NCI-H2107 treated with DMSO at 0.1 percent for 48 hours (cell line): ENCODE measurements around the gene PIP5K1B.
A peak's percentile ranks its signal among the peaks of the same experiment; 100 is the strongest.

ENCODE experiments used
- DNase-seq: peaks from one replicate; lab custom pipeline; 2025; ENCODE audit not compliant: unreplicated experiment; lab: John Stamatoyannopoulos, UW

PIP5K1B gene

GRCh38 chr9:68733021-68733405 lies 28.0 kb downstream of the PIP5K1B start:
- no peak for DNase-seq

GRCh38 chr9:68738358-68738757 lies 33.3 kb downstream of the PIP5K1B start:
- DNase-seq, result no peak

DNA sequence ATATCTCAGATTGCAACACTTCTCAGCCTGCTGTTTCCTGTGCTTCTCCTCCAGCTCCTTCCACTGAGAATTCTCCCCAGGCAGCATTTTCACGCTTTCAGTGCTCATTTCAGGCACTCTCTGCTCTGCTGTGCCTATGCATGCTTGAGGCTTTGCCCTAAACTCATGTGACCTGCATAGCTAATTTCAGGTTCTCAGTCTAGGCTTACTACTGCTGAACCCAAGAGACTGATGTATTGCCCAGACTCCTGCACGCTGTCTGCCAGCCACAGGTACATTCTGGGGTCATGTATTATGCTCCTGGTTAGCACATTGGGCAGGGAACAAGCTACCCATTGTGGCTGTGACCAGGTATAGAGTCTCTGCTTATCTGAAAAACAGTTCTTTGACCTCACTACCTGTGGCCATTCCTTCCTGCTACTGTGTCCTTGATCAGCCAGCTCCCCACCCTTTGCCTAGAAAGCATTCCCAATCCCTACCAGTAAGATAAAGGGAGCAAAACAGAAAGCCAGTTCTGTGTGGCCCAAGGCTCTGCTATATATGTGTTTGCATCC lies 34.7 kb downstream of the PIP5K1B start:
- no peak for DNase-seq

GRCh38 chr9:68740561-68740960 lies 35.5 kb downstream of the PIP5K1B start:
- no peak for DNase-seq

DNA sequence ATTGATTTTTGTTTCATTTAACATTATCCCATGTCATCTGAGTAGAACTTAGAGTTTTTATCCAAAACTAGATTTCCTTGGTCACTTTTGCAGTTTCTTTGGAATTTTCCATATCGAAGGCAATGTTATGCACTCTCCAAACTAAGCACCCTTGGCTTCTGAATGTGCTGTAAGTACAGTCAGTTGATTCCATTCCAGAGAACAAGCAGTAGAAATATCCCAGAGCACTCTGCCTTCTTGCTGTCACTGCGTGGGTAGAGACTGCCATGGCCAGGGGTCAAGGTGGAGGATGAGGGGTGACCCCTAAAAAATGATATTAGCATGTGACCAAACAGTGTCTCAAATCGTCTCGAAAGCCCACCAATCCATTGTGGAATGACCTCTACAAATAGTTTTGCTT lies 36.2 kb downstream of the PIP5K1B start:
- no peak for DNase-seq

DNA sequence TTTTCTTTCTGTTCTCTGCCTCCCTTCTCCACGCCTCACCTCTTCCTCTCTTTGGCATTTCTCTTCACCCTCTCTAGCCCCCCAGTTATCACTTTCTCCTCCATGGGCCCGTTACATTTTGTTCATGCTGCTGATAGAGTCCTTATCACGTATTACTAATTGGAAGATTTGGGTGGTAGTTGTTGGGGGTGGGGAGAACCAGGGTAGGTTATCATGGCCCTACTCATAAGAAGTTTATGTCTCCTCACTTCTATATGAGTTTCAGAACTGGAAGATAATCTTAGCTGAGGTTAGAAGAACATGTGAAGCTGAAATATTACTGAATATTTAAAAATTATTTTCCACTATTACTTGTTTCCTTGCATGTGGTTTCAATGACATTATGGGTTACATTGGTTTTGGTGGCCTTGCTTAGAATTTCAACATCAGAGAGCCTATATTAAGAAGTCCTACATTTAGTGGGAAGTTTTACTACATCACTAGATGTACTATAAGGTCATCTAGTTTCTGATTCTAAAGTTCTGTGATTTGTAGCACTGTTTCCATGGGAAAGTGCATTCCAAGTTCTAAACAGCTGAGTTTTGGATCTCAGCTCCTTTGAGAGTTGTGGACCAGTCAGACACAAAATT lies 36.8 kb downstream of the PIP5K1B start:
- no peak for DNase-seq

GRCh38 chr9:68742333-68742730 lies 37.3 kb downstream of the PIP5K1B start:
- DNase-seq, result no peak

- DNase-seq, result no peak
Measured at GRCh38 chr9:68744426-68744825, 39.4 kb downstream of the PIP5K1B start.

- no peak for DNase-seq
Measured at GRCh38 chr9:68746525-68746924, 41.5 kb downstream of the PIP5K1B start.

DNA sequence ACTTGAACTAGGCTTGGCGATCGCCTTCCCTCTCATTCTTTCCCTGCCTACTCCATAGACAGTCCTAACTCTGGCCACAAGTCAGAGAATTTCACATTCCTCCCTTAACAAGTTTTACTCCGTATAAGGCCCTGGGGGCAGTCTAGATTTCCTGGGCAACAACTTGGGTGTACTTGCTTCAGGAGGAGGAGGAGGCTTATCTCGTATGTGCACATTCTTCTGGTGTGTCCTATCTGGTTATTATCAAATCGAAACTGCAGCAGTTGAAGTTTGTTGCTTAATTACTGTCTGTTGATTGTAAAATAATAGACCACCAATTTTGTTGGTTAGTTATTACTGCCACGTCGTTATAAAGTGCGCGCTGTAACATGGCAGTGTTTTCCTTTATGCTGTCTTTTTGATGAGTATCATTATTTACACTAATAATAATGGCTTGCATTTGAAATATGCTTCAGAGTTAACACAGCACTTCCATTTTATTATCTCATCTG lies 42.0 kb downstream of the PIP5K1B start:
- DNase-seq, result no peak

- no peak for DNase-seq
Measured at GRCh38 chr9:68749135-68749534, 44.1 kb downstream of the PIP5K1B start.

DNA sequence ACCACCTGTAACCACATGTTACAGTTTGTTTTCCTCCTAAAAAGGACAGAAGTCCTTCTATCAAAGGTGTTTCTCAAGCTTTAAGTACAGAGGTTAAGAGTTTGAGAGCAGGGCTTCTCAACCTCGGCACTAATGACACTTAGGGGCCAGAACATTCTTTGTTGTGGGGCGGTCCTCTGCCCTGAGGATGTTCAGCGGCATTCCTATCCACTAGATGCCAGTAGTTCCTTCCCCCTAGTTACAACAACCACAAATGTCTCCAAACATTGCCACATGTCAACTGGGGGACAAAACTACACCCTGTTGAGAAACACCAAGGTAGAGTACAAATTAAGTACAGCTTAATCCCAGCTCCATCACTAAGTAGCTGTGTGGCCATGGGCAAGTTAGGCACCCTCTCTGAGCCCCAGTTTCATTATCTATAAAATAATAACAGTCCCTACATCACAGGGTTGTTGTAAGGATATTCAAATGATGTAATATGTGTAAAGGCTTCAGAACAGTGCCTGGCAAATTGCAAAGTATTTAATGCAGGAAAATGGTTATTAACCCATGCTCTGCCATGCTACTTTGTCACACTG lies 44.6 kb downstream of the PIP5K1B start:
- DNase-seq, result no peak

DNA sequence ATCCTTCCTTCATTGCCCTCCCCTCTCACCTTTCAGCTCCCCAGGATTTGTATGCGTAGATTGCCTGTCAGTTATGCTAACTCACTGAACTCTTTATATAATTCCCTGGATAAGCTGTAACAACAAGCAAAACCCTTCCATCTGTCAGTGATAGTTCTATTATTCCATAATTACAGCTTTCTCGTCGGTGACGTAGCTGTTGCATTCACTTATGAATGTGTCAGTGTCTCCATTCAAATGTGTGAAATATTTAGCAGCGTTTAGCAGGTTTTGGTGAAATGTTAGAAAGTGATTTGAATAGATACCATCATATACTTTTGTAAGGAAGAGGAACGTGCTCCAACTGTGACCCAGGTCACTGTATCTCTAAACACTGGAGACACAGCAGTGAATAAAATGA lies 45.2 kb downstream of the PIP5K1B start:
- no peak for DNase-seq

DNA sequence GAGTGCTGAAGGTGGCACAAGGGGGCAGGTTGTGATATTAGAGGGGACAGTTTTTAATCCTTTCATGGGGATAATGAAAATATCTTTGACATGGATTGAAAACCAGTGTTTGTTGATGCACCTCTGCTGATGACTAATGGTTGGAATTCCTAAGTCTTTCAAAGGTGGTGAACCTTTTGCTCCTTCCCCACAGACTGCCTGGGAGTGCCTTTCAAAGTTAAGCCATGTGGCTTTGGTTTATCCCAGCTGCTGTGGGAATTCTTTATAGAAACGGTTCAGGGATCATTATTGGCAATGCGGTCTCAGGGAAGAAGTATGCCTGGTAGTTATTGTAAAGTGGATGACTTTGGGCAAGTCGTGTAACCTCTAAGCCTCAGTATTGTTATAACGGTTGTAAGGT lies 45.7 kb downstream of the PIP5K1B start:
- no peak for DNase-seq

- DNase-seq, result no peak
Measured at GRCh38 chr9:68751556-68751955, 46.5 kb downstream of the PIP5K1B start.

DNA sequence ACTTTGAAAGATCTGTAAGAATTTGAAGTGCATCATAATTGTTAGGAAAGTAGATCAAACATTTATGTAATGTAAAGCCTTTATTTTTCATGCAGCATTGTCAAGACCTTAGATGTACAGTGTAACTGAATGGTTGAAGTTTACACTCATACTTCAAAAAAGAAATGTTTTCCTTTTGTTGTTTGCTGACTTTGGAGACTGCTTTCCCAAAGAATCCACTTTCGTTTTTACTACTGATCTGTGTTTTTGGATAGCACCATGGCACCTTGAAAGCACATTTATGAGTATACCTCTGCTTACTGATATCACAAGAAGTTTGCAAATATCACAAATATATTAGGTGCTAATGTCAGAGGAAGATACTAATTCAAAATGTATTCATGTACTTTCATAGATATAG lies 50.0 kb downstream of the PIP5K1B start:
- no peak for DNase-seq

DNA sequence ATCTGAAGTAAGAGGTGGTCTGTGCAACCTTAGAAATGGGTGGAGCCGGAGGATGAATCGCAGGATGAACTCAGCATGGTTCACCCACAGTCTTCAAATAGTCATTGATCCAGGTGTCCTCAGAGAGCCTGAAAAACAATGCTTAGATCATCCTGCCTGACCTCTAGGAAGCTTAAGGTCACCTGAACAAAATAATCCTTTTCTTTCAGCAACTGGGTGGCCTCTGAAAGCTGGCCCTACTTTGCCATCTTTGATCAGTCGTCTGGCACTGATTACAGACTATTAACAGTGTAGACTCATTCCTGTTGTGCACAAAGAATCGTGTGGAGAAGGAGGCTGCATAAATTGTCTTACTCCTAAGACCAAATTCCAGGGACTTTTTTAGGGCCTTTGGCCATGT lies 50.7 kb downstream of the PIP5K1B start:
- DNase-seq, result no peak

- DNase-seq, result no peak
Measured at GRCh38 chr9:68759981-68760673, 55.1 kb downstream of the PIP5K1B start.

GRCh38 chr9:68760674-68761333 lies 55.8 kb downstream of the PIP5K1B start:
- DNase-seq, result no peak

DNA sequence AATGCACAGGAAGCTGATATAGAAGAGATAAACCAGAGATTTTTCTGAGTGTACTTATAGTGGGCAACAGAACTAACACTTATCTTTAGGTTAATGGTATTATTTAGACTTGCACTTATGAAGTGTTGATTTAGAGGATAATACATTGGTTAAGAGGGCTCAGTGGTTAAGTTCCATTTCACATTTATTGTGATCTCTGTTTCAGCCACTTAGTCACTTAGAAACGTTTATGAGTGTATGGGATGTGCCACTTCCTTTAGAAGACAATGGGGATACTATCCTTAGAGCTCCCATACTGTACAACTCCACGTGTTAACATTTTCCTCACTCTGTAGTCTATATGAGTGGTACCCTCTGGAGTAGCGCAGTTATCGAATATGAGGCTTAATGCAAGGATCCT lies 57.5 kb downstream of the PIP5K1B start:
- DNase-seq, result peak; percentile 32

- DNase-seq, result no peak
Measured at GRCh38 chr9:68763104-68763503, 58.1 kb downstream of the PIP5K1B start.

- DNase-seq, result no peak
Measured at GRCh38 chr9:68768619-68769018, 63.6 kb downstream of the PIP5K1B start.
